Measurements from ENCODE around the gene SALL1.

The SALL1 gene

GRCh38 chr16:51180719-51181502 is 29.8 kb upstream of the SALL1 start:
- no peak for TF ChIP-seq CTCF (IDR thresholded peaks at IDR 0.05; ENCODE audit: low read depth, low read length, missing control alignments)
- no peak overlapping the region for H3K4me3 ChIP-seq (ENCODE audit: low read depth, low read length)
- in situ Hi-C loops (cut with HindIII; ENCODE audit: low sequenced_read_pairs): no loop called here
- no peak for DNase-seq (ENCODE audit: low read depth)

GRCh38 chr16:51175081-51175480 is 24.0 kb upstream of the SALL1 start:
- no peak for DNase-seq (ENCODE audit: low read depth)
- H3K4me3 ChIP-seq (ENCODE audit: low read depth, low read length): no peak overlapping the region
- in situ Hi-C loops (cut with HindIII; ENCODE audit: low sequenced_read_pairs): no loop called here
- TF ChIP-seq CTCF (IDR thresholded peaks at IDR 0.05; ENCODE audit: low read depth, low read length, missing control alignments): no peak

GRCh38 chr16:51172368-51172767 is 21.3 kb upstream of the SALL1 start:
- no peak for TF ChIP-seq CTCF (IDR thresholded peaks at IDR 0.05; ENCODE audit: low read depth, low read length, missing control alignments)
- in situ Hi-C loops (cut with HindIII; ENCODE audit: low sequenced_read_pairs): no loop called here
- DNase-seq (ENCODE audit: low read depth): no peak
- H3K4me3 ChIP-seq (ENCODE audit: low read depth, low read length): no peak overlapping the region

- no peak for DNase-seq (ENCODE audit: low read depth)
- in situ Hi-C loops (cut with HindIII; ENCODE audit: low sequenced_read_pairs): no loop called here
- H3K4me3 ChIP-seq (ENCODE audit: low read depth, low read length): no peak overlapping the region
- no peak for TF ChIP-seq CTCF (IDR thresholded peaks at IDR 0.05; ENCODE audit: low read depth, low read length, missing control alignments)
These were observed 17.7 kb upstream of the SALL1 start for GRCh38 chr16:51168755-51169154.

GRCh38 chr16:51167170-51167895 is 16.3 kb upstream of the SALL1 start:
- H3K4me3 ChIP-seq (ENCODE audit: low read depth, low read length): no peak overlapping the region
- no peak for DNase-seq (ENCODE audit: low read depth)
- in situ Hi-C loops (cut with HindIII; ENCODE audit: low sequenced_read_pairs): no loop called here
- no peak for TF ChIP-seq CTCF (IDR thresholded peaks at IDR 0.05; ENCODE audit: low read depth, low read length, missing control alignments)

- H3K4me3 ChIP-seq (ENCODE audit: low read depth, low read length): no peak overlapping the region
- no peak for DNase-seq (ENCODE audit: low read depth)
- no peak for TF ChIP-seq CTCF (IDR thresholded peaks at IDR 0.05; ENCODE audit: low read depth, low read length, missing control alignments)
- in situ Hi-C loops (cut with HindIII; ENCODE audit: low sequenced_read_pairs): no loop called here
These were observed 15.5 kb upstream of the SALL1 start for GRCh38 chr16:51166541-51166940.

Measured in astrocyte of the cerebellum (primary cell).